WTC11 (cell line): Measurements from ENCODE around the gene MACROD2.

Source experiments
- ATF6 ChIP-seq: sonication (generic); formaldehyde crosslinking; IDR thresholded peaks from 2 replicates; pipeline ENCODE4 v1.8.1; 2023; ENCODE audit warnings: mild to moderate bottlenecking, missing genetic modification reagents
- CREB1 ChIP-seq: sonication (generic); formaldehyde crosslinking; IDR thresholded peaks from 2 replicates; pipeline ENCODE4 v1.8.0; 2023; ENCODE audit warnings: mild to moderate bottlenecking, missing genetic modification reagents
- ETV6 ChIP-seq: sonication (generic); formaldehyde crosslinking; IDR thresholded peaks from 2 replicates; pipeline ENCODE4 v1.8.1; 2022; ENCODE audit warnings: mild to moderate bottlenecking, missing genetic modification reagents
- FOXP1 ChIP-seq: sonication (generic); formaldehyde crosslinking; IDR thresholded peaks from 2 replicates; pipeline ENCODE4 v1.8.0; 2022; ENCODE audit warnings: missing genetic modification reagents, mild to moderate bottlenecking, moderate library complexity, borderline replicate concordance
- JUN ChIP-seq: sonication (generic); formaldehyde crosslinking; IDR thresholded peaks from 2 replicates; pipeline ENCODE4 v1.8.0; 2023; ENCODE audit warnings: mild to moderate bottlenecking, missing genetic modification reagents
- NR3C1 ChIP-seq: sonication (generic); formaldehyde crosslinking; conservative IDR thresholded peaks from 2 replicates; pipeline ENCODE4 v1.8.1; 2023; ENCODE audit warnings: low read depth, mild to moderate bottlenecking, missing genetic modification reagents
- SP1 ChIP-seq: sonication (generic); formaldehyde crosslinking; conservative IDR thresholded peaks from 2 replicates; pipeline ENCODE4 v1.8.1; 2022; ENCODE audit warnings: missing genetic modification reagents
- TF ChIP-seq, protein P1 (sequence below): sonication (generic); formaldehyde crosslinking; conservative IDR thresholded peaks from 2 replicates; pipeline ENCODE4 v1.8.1; 2023; ENCODE audit warnings: mild to moderate bottlenecking, low read depth, missing genetic modification reagents, moderate library complexity
- TF ChIP-seq, protein P2 (sequence below): fragments of 200-600 bp; IDR thresholded peaks from 2 replicates; pipeline ENCODE4 v1.8.0; 2022; ENCODE audit warnings: antibody characterized with exemption

DNA sequence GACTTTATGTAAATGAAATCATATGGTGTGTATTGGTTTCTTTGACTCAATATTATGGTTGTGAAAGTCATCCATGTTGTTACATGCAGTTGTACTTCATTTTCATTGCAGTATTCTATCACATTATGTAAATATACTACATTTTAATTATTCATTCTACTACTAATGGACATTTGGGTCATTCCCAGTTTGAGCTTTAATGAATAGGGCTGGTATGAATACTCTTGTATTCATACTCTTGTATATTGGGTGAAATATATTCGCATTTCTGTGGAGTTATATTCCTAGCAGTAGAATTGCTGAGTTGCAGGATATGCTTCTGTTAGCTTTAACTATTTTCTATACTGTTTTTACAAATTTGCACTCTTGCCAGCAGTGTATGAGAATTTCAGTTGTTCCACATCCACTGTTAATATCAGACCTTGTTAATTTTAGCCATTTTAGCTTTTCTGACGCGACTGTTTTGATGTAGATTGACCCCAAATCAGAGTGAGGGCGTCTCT lies 1633.6 kb downstream of the MACROD2 start:
- TF ChIP-seq, protein P1, sequence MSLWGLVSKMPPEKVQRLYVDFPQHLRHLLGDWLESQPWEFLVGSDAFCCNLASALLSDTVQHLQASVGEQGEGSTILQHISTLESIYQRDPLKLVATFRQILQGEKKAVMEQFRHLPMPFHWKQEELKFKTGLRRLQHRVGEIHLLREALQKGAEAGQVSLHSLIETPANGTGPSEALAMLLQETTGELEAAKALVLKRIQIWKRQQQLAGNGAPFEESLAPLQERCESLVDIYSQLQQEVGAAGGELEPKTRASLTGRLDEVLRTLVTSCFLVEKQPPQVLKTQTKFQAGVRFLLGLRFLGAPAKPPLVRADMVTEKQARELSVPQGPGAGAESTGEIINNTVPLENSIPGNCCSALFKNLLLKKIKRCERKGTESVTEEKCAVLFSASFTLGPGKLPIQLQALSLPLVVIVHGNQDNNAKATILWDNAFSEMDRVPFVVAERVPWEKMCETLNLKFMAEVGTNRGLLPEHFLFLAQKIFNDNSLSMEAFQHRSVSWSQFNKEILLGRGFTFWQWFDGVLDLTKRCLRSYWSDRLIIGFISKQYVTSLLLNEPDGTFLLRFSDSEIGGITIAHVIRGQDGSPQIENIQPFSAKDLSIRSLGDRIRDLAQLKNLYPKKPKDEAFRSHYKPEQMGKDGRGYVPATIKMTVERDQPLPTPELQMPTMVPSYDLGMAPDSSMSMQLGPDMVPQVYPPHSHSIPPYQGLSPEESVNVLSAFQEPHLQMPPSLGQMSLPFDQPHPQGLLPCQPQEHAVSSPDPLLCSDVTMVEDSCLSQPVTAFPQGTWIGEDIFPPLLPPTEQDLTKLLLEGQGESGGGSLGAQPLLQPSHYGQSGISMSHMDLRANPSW (CRISPR knock-in tag) = no peak
- no peak for TF ChIP-seq FOXP1 (CRISPR knock-in tag)
- no peak for TF ChIP-seq NR3C1 (CRISPR knock-in tag)
- no peak for TF ChIP-seq CREB1
- no peak for TF ChIP-seq ATF6 (CRISPR knock-in tag)
- TF ChIP-seq JUN (CRISPR knock-in tag) = no peak
- no peak for TF ChIP-seq ETV6
- TF ChIP-seq, protein P2, sequence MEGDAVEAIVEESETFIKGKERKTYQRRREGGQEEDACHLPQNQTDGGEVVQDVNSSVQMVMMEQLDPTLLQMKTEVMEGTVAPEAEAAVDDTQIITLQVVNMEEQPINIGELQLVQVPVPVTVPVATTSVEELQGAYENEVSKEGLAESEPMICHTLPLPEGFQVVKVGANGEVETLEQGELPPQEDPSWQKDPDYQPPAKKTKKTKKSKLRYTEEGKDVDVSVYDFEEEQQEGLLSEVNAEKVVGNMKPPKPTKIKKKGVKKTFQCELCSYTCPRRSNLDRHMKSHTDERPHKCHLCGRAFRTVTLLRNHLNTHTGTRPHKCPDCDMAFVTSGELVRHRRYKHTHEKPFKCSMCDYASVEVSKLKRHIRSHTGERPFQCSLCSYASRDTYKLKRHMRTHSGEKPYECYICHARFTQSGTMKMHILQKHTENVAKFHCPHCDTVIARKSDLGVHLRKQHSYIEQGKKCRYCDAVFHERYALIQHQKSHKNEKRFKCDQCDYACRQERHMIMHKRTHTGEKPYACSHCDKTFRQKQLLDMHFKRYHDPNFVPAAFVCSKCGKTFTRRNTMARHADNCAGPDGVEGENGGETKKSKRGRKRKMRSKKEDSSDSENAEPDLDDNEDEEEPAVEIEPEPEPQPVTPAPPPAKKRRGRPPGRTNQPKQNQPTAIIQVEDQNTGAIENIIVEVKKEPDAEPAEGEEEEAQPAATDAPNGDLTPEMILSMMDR = no peak
- no peak for TF ChIP-seq SP1
